Activated CD8-positive, alpha-beta memory T cell treated with anti-CD3 and anti-CD28 coated beads for 24 hours (primary cell): ENCODE results near the gene CDC34.
A peak's percentile ranks its signal among the peaks of the same experiment; 100 is the strongest.

ENCODE experiments used
- DNase-seq: peaks from one replicate; pipeline ENCODE4 v3.0.0-alpha.2; 2020

Gene CDC34

DNA sequence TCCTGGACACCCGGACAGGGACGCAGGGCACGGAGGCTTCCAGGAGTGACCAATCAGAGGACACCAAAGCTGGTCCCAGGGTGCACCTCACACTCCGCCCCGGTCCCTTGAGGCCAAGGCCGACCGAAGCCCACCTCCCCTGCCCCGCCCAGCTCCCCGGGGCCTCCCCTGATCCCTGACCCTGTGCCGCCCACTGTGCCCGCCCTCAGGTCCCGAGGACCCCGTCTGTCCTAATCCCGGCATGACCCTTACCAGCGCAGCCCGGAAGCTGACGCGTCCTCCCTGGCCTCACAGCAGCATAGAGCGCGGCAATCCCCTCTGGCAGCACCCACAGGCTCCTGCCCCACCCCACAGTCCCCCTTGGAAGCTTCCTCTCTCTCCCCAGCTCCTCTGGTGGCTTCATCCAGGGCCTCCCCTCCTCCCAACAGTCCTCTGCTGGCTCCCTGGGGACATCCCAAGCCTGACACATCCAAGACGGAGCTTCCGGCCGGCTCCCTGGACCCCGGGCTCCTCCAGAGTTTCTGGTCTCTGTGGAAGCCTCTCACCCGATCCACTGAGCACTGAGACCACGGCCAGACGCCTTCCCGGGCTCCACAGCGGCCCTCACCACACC, 7.4 kb upstream of the CDC34 start:
- no peak for DNase-seq

GRCh38 chr19:525029-525428, 6.5 kb upstream of the CDC34 start:
- DNase-seq = no peak

DNA sequence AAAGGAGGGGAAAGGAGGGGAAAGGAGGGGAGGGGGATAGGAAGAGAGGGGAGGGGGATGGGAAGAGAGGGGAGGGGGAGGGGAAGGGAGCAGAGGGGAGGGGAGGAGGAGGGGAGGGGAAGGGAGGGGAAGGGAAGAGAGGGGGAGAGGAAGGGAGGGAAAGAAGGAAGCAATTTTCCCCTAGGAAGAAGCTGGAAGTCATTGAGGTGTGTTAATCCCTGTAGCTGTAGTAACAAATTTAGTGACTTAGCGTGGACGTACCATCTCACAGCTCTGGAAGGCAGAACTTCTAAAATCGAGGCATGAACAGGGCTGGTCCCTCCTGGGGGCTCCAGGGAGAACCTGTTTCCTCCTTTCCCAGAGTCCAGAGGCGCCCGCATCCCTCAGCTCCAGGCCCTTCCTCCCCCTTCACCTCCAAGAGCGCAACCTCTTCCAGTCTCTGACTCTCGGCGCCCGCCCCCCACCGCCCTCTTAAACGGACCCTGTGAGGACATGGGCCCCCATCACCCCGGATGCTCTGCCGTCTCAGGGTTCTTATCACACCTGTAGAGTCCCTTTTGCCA, 5.6 kb upstream of the CDC34 start:
- no peak for DNase-seq

- DNase-seq = no peak
Measured at GRCh38 chr19:530134-531008, 1.2 kb upstream of the CDC34 start.

DNA sequence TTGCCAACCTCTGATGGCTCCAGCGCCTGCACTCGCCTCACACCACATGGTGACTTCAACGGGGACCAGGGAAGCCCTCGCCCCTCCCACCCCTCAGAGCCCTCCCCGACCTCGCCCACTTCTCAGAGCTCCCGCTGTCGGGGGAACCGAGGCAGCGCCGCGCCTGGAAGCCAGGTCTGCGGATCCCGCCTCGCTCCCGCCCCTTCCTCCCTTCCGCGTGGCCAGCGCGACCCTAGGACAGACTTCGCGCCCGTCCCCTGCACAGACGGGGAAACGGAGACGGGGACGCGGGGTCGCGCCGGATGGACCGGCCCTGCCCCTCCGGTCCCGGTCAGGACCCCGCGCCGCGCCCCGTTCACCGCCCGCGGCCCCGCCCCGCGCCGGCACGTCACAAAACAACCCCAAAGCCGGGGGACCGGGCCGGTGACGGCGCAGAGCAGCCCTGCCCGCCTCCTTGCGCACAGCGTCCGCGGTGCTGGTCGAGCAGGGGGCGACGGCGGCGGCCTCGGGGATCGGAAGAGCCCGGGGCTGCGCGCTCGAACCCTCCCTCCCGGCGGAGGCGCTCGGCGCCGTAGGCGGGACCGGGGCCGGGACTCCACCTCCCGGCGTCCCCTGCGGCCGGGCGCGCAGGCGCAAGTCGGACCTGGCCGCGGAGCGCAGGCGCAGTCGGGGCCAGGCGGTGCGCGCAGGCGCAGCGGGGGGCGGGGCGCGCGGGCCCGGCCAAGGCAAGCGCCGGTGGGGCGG, 379 bp upstream of the CDC34 start:
- DNase-seq = peak; percentile 94

DNA sequence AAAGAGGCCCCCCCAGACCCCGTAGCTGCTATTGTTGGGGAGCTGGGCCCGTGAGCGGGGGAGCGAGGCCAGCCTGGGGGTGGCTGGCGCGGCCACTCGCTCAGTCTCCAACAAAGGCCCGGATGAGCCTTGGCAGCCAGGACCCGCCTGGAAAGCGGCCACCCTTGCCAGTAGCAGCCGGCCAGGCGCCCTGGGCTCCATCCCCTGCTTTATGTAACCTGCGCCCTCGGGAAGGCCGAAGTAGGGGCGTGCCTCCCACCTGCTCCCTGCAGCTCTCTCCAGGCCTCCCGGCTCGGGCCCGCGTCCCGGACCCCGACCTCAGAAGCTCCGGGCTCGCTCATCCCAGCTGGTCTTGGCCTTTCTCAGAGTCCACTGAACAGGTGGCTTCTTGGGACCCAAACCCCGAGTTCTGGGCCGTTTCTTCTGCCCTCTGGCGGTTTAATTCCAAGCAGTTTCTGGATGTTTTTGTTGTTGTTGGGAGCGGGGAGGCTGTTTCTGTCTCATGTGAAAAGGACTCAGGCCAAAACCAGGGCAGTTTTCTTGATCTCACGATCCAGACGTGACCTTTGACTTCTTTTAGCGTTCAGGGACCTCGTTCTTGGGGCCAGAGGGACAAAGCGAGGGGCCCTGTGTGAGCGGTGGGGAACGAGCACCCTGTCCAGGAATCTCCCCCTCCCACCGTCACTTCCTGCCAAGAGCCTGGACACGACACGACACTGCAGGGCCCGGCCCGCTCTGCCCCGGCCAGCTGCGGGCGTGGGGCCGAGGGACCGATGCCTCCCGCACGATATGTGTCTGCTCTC, 1.2 kb downstream of the CDC34 start:
- no peak for DNase-seq

- no peak for DNase-seq
Measured at GRCh38 chr19:533364-534058, 2.0 kb downstream of the CDC34 start.

- no peak for DNase-seq
Measured at GRCh38 chr19:534088-534487, 2.5 kb downstream of the CDC34 start.

GRCh38 chr19:535017-535835, 3.7 kb downstream of the CDC34 start:
- no peak for DNase-seq

GRCh38 chr19:536031-536880, 4.7 kb downstream of the CDC34 start:
- DNase-seq = no peak

GRCh38 chr19:536881-537404, 5.4 kb downstream of the CDC34 start:
- DNase-seq = no peak

GRCh38 chr19:538641-539428, 7.3 kb downstream of the CDC34 start:
- DNase-seq = no peak

DNA sequence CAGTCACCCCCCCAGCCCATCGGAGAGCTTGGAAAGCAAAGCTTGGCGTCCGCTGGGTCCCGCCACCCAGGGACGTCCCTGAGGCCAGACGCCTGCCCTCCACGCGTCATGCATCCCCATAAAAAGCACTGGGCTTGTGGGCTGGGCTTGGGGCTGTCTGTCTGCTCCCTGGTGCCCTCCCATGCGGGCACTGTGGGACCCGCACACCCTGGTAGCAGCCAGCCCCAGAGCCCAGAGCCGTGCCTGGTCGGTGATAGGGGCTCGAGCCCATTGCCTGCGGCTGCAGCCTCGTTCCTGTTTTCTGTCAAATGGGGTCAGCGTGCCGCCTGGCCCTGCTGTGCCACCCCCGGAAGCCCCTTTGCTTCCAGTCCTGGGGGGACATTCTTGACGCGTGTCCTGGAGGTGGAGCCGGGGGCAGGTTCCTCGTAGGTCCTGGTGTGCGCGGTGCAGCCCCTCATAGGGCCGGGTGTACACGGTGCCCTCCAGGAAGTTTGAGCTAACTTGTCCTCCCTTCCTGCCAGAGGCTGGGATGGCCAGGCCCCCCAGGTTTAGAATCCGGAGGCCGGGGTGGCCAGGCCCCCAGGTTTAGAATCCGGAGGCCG, 8.0 kb downstream of the CDC34 start:
- DNase-seq = no peak

DNA sequence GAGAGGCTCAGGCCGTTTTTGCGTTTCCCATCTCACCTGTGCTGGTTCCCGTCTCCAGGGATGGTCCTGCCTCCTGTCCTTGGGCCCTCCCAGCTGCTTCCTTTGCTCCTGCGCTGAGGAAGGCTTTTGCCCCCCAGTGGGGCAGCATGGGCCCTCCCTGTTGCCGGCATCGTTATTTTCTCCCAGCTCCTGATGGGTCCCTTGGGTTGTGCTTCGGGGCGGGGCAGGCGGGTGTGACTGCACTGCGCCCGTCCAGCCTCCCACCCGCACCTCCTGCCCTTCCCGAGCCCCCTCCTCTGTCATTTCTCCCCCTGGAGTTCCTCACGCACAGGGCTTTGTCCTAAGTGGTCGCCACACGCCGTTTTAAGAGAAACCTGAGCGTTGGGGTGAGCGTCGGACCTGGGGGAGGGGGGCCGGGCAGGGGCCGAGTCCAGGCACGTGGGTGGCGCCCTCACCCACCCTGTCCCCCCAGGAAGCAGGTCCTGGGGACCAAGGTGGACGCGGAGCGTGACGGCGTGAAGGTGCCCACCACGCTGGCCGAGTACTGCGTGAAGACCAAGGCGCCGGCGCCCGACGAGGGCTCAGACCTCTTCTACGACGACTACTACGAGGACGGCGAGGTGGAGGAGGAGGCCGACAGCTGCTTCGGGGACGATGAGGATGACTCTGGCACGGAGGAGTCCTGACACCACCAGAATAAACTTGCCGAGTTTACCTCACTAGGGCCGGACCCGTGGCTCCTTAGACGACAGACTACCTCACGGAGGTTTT, 9.5 kb downstream of the CDC34 start:
- no peak for DNase-seq

GRCh38 chr19:541699-542098, 10.1 kb downstream of the CDC34 start:
- no peak for DNase-seq

DNA sequence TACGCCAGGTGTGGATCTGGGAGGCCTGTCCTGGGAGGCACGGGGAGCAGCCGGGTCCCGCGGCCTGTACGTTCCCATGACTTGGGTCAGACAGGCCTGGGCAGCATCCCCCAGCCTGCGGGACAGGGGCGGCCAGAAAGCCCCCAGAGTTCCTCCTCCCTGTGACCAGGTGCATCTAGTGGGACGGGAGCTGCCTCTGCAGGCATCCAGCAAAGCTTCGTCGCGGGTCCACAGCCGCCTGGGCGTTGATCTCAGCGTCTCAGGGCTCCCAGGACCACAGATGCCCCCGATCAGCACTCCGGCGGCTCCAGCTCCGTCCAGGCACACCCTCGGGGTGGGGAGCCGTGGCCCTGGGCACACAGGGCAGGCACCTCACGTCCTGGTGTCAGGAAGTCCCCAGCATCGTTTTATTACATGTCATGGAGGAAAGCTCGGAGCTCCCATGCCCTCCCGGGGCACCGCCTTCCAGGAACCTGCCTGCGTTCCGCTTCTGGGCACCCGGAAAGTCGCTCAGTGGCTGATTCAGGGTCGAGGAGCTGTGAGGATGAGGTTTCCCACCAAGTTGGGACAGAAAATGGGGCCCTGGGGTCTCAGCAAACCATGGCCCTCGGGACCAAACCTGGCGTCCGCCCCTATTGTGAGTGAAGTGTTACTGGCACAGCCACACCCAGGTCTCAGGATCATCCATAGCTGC, 10.8 kb downstream of the CDC34 start:
- DNase-seq = no peak
